H1 (cell line): ENCODE data around the gene PF4V1. TPM values are rescaled to one million over a fixed set of nuclear protein-coding genes. Genes with fewer than 3 reads are reported as not detected.
A peak's percentile ranks its signal among the peaks of the same experiment; 100 is the strongest.

Source experiments
- CTCF ChIA-PET: fragments of 300-600 bp; sonication (Branson Sonifier 250); formaldehyde crosslinking; loops from one replicate; lab custom pipeline; 2021; ENCODE audit not compliant: partially characterized antibody; lab: Charles Lee
- POLR2A ChIA-PET: fragments of 300-600 bp; sonication (Branson Sonifier 250); formaldehyde crosslinking; loops from one replicate; lab custom pipeline; 2021; ENCODE audit warnings: inconsistent platforms; ENCODE audit not compliant: partially characterized antibody; lab: Charles Lee
- DNase-seq, 2 experiments: peaks; one replicate each; pipeline versions ENCODE4 v3.0.0 to v3.0.0-alpha.2; 2010 to 2022; ENCODE audit warnings: low spot score in 2 of 2, low read depth in 1 of 2, mixed read lengths in 1 of 2
- FAIRE-seq: peaks from 2 replicates; lab custom pipeline; 2011; peaks lifted over from hg19 to GRCh38; lab: Jason Lieb, UNC
- H2AFZ ChIP-seq: 2 replicates; pipeline ENCODE4 v1.8.1; 2012; ENCODE audit warnings: low read length, inconsistent platforms
- H2AK5ac ChIP-seq: 2 replicates; pipeline ENCODE4 v1.6.1; 2013; ENCODE audit warnings: low read depth, low read length
- H2BK120ac ChIP-seq: replicated peaks from 2 replicates; pipeline ENCODE3; 2013; ENCODE audit warnings: low read depth, low read length, inconsistent platforms
- H2BK12ac ChIP-seq: 2 replicates; pipeline ENCODE4 v1.6.1; 2013; ENCODE audit warnings: low read depth, low read length
- H2BK15ac ChIP-seq: 2 replicates; pipeline ENCODE4 v1.6.1; 2013; ENCODE audit warnings: low read length
- H2BK20ac ChIP-seq: 2 replicates; pipeline ENCODE4 v1.6.1; 2013; ENCODE audit warnings: low read length
- H2BK5ac ChIP-seq: 2 replicates; pipeline ENCODE4 v1.6.1; 2013; ENCODE audit warnings: low read depth, low read length
- H3K14ac ChIP-seq: 2 replicates; pipeline ENCODE4 v1.6.1; 2013; ENCODE audit warnings: inconsistent platforms; ENCODE audit not compliant: insufficient read length
- H3K18ac ChIP-seq: 2 replicates; pipeline ENCODE4 v1.6.1; 2013; ENCODE audit warnings: low read length; ENCODE audit errors: extremely low read depth
- H3K23ac ChIP-seq: 2 replicates; pipeline ENCODE4 v1.6.1; 2013; ENCODE audit warnings: inconsistent platforms; ENCODE audit not compliant: insufficient read length
- H3K23me2 ChIP-seq: 2 replicates; pipeline ENCODE4 v1.6.1; 2013; ENCODE audit warnings: low read depth, low read length
- H3K27ac ChIP-seq: 2 replicates; pipeline ENCODE4 v1.6.1; 2011; ENCODE audit warnings: low read depth, low read length, inconsistent platforms
- H3K27me3 ChIP-seq, 4 experiments: replicated peaks in 1 of 4; 1 replicate in 1 of 4; 2 replicates in 3 of 4; pipeline versions ENCODE4 v1.6.1 to v1.8.1; 2011 to 2013; ENCODE audit warnings: low read length in 3 of 4, mild to moderate bottlenecking in 3 of 4, inconsistent platforms in 2 of 4, mixed read lengths in 2 of 4, moderate library complexity in 1 of 4; ENCODE audit not compliant: control insufficient read depth in 3 of 4, insufficient read depth in 3 of 4; ENCODE audit errors: extremely low read depth in 1 of 4
- H3K36me3 ChIP-seq, 4 experiments: 2 replicates each; pipeline versions ENCODE4 v1.6.1 to v1.8.1; 2011 to 2013; ENCODE audit warnings: mild to moderate bottlenecking in 4 of 4, low read length in 3 of 4, moderate library complexity in 2 of 4, control low read depth in 1 of 4, inconsistent platforms in 1 of 4; ENCODE audit not compliant: insufficient read depth in 4 of 4, control insufficient read depth in 2 of 4
- H3K4ac ChIP-seq: replicated peaks from 2 replicates; pipeline ENCODE3; 2013; ENCODE audit warnings: low read length, low read depth, mixed read lengths, inconsistent platforms; ENCODE audit not compliant: insufficient read length
- H3K4me1 ChIP-seq, 4 experiments: replicated peaks in 1 of 4; 1 replicate in 1 of 4; 2 replicates in 3 of 4; pipeline versions ENCODE4 v1.6.1 to v1.8.1; 2011 to 2013; ENCODE audit warnings: low read length in 3 of 4, inconsistent platforms in 2 of 4, mixed read lengths in 1 of 4; ENCODE audit not compliant: insufficient read depth in 4 of 4, control insufficient read depth in 3 of 4
- H3K4me2 ChIP-seq, 2 experiments: 2 replicates each; pipeline versions ENCODE4 v1.6.1 to v1.8.1; 2011 to 2013; ENCODE audit warnings: low read depth in 2 of 2, low read length in 2 of 2, control low read depth in 1 of 2, inconsistent platforms in 1 of 2, mild to moderate bottlenecking in 1 of 2; ENCODE audit not compliant: insufficient read depth in 1 of 2
- H3K4me3 ChIP-seq, 4 experiments: fragments of 200-600, 300-600 bp in 1 of 4; sonication (generic), shearing (Covaris generic), sonication (Bioruptor Twin) in 1 of 4; 2 replicates each; pipeline versions ENCODE4 v1.5.1 to v1.8.1; 2011 to 2016; ENCODE audit warnings: low read length in 4 of 4, low read depth in 3 of 4, control low read depth in 2 of 4, inconsistent platforms in 2 of 4, mild to moderate bottlenecking in 2 of 4, mixed read lengths in 1 of 4, moderate library complexity in 1 of 4; ENCODE audit not compliant: insufficient read depth in 2 of 4; ENCODE audit errors: extremely low read depth in 1 of 4
- H3K56ac ChIP-seq: replicated peaks from 2 replicates; pipeline ENCODE3; 2013; ENCODE audit warnings: low read depth, mild to moderate bottlenecking, mixed read lengths, low read length, inconsistent platforms; ENCODE audit not compliant: insufficient read length
- H3K79me1 ChIP-seq: 2 replicates; pipeline ENCODE4 v1.6.1; 2013; ENCODE audit warnings: low read depth, low read length, control low read depth
- H3K79me2 ChIP-seq, 2 experiments: 2 replicates each; pipeline versions ENCODE4 v1.6.1 to v1.8.1; 2012 to 2013; ENCODE audit warnings: low read length in 2 of 2, mild to moderate bottlenecking in 2 of 2, inconsistent platforms in 1 of 2; ENCODE audit not compliant: insufficient read depth in 2 of 2, control insufficient read depth in 1 of 2
- H3K9ac ChIP-seq, 4 experiments: replicated peaks in 1 of 4; 1 replicate in 1 of 4; 2 replicates in 3 of 4; pipeline versions ENCODE4 v1.6.1 to v1.8.1; 2011 to 2013; ENCODE audit warnings: low read depth in 3 of 4, low read length in 3 of 4, control low read depth in 2 of 4, mild to moderate bottlenecking in 2 of 4, moderate library complexity in 2 of 4, inconsistent platforms in 1 of 4; ENCODE audit errors: extremely low read depth in 1 of 4
- H3K9me3 ChIP-seq, 2 experiments: 2 replicates each; pipeline versions ENCODE4 v1.6.1 to v1.8.1; 2012 to 2013; ENCODE audit warnings: mild to moderate bottlenecking in 2 of 2, moderate library complexity in 2 of 2, control low read depth in 1 of 2, inconsistent platforms in 1 of 2, low read depth in 1 of 2, low read length in 1 of 2, mixed read lengths in 1 of 2; ENCODE audit not compliant: insufficient read depth in 2 of 2
- H4K20me1 ChIP-seq, 2 experiments: replicated peaks in 1 of 2; 2 replicates each; pipeline versions ENCODE3 to v1.8.1; 2011 to 2013; ENCODE audit warnings: inconsistent platforms in 2 of 2, low read length in 2 of 2, mild to moderate bottlenecking in 1 of 2; ENCODE audit not compliant: insufficient read depth in 2 of 2, control insufficient read depth in 1 of 2
- H4K5ac ChIP-seq: 2 replicates; pipeline ENCODE4 v1.6.1; 2013; ENCODE audit warnings: low read length, low read depth, mixed read lengths, inconsistent platforms; ENCODE audit not compliant: insufficient read length
- H4K8ac ChIP-seq: 2 replicates; pipeline ENCODE4 v1.8.0; 2013; ENCODE audit warnings: mild to moderate bottlenecking, moderate library complexity, low read length, inconsistent platforms; ENCODE audit not compliant: insufficient read depth; ENCODE audit errors: extremely low read depth
- H4K91ac ChIP-seq: replicated peaks from 2 replicates; pipeline ENCODE3; 2013; ENCODE audit warnings: low read length, mixed read lengths, inconsistent platforms; ENCODE audit not compliant: insufficient read length
- BRCA1 ChIP-seq: IDR thresholded peaks from 2 replicates; pipeline ENCODE4 v1.6.1; 2012; ENCODE audit warnings: low read depth, low read length, improper control_type of control experiment
- CREB1 ChIP-seq: IDR thresholded peaks from 2 replicates; pipeline ENCODE4 v1.6.1; 2012; ENCODE audit warnings: inconsistent platforms
- CTBP2 ChIP-seq: IDR thresholded peaks from 2 replicates; pipeline ENCODE4 v1.7.0; 2011; ENCODE audit warnings: borderline replicate concordance, mild to moderate bottlenecking, moderate library complexity, mixed read lengths, low read length; ENCODE audit not compliant: insufficient read depth, insufficient read length
- HDAC6 ChIP-seq: IDR thresholded peaks from one replicate; pipeline ENCODE4 v1.7.1; 2012; ENCODE audit warnings: low read depth, mild to moderate bottlenecking, inconsistent platforms, low read length, moderate library complexity
- JUND ChIP-seq: IDR thresholded peaks from 2 replicates; pipeline ENCODE4 v1.6.1; 2011; ENCODE audit warnings: mild to moderate bottlenecking, improper control_type of control experiment, low read length
- KDM4A ChIP-seq: IDR thresholded peaks from one replicate; pipeline ENCODE4 v1.7.1; 2012; ENCODE audit warnings: low read depth, mild to moderate bottlenecking, moderate library complexity, low read length, inconsistent platforms; ENCODE audit not compliant: severe bottlenecking
- POLR2A ChIP-seq, 2 experiments: IDR thresholded peaks; 1 replicate in 1 of 2; 2 replicates in 1 of 2; pipeline ENCODE4 v1.6.1; 2011; ENCODE audit warnings: low read depth in 2 of 2, low read length in 2 of 2, mild to moderate bottlenecking in 2 of 2; ENCODE audit errors: control extremely low read depth in 1 of 2
- POLR2AphosphoS5 ChIP-seq: IDR thresholded peaks from 2 replicates; pipeline ENCODE4 v1.6.1; 2011; ENCODE audit warnings: low read depth, low read length
- RBBP5 ChIP-seq: IDR thresholded peaks from 2 replicates; pipeline ENCODE4 v1.7.1; 2012; ENCODE audit warnings: low read depth, mild to moderate bottlenecking, inconsistent platforms, low read length, moderate library complexity, borderline replicate concordance
- SP2 ChIP-seq: IDR thresholded peaks from 2 replicates; pipeline ENCODE4 v1.6.1; 2012; ENCODE audit warnings: mild to moderate bottlenecking, low read length, inconsistent platforms
- SP4 ChIP-seq: IDR thresholded peaks from 2 replicates; pipeline ENCODE4 v1.6.1; 2012; ENCODE audit warnings: low read length, inconsistent platforms
- SRF ChIP-seq: IDR thresholded peaks from 2 replicates; pipeline ENCODE4 v1.6.1; 2011; ENCODE audit warnings: mild to moderate bottlenecking, low read depth, low read length, moderate library complexity
- WGBS, 2 experiments: shearing (Covaris generic) in 1 of 2; methylation state at CpG; one replicate each; pipeline versions ENCODE4 v1.1.6 to v1.1.7; 2013 to 2015; ENCODE audit warnings: low lambda C conversion rate in 2 of 2, mixed read lengths in 2 of 2, inconsistent platforms in 1 of 2, low coverage in 1 of 2, missing lambda C conversion rate in 1 of 2; ENCODE audit not compliant: insufficient replicate concordance in 2 of 2, insufficient coverage in 1 of 2, insufficient read length in 1 of 2; ENCODE audit errors: extremely low coverage in 1 of 2, missing lambda C conversion rate in 1 of 2; 5-methylcytosine and 5-hydroxymethylcytosine counted together
- polyA plus RNA-seq, 7 experiments: library from polyadenylated mRNA; depleted of rRNA in 3 of 7; stranded (reverse) in 5 of 7; unstranded in 2 of 7; fragments of >200 nt in 5 of 7; fragments of 200-250 nt in 2 of 7; gene quantifications; 1 replicate in 5 of 7; 2 replicates in 1 of 7; 4 replicates in 1 of 7; pipeline versions ENCODE4 v1.2.1 to v1.2.3, GENCODE V29; 2011 to 2013; ENCODE audit warnings: missing spikeins in 2 of 7, mixed read lengths in 2 of 7
- total RNA-seq: library from RNA; stranded (reverse); fragmentation: NEBNext Ultra II Directional; extraction: Animal tissue kit (Norgen Biotek cat#: 25700); gene quantifications from 2 replicates; pipeline ENCODE4 v1.2.1, GENCODE V29; 2021

The PF4V1 gene
- total and polyA plus RNA-seq, 2 of the 8 experiments (the other 6 are each of a cell fraction or from before 2014, with no cell fraction given), result not detected

DNA sequence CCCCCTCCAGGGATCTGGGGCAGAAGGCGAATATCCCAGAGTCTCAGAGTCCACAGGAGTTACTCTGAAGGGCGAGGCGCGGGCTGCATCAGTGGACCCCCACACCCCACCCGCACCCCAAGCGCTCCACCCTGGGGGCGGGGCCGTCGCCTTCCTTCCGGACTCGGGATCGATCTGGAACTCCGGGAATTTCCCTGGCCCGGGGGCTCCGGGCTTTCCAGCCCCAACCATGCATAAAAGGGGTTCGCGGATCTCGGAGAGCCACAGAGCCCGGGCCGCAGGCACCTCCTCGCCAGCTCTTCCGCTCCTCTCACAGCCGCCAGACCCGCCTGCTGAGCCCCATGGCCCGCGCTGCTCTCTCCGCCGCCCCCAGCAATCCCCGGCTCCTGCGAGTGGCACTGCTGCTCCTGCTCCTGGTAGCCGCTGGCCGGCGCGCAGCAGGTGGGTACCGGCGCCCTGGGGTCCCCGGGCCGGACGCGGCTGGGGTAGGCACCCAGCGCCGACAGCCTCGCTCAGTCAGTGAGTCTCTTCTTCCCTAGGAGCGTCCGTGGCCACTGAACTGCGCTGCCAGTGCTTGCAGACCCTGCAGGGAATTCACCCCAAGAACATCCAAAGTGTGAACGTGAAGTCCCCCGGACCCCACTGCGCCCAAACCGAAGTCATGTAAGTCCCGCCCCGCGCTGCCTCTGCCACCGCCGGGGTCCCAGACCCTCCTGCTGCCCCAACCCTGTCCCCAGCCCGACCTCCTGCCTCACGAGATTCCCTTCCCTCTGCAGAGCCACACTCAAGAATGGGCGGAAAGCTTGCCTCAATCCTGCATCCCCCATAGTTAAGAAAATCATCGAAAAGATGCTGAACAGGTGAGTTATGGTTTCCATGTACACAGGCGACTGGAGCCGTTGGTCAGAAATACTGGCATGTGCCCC is 16.3 kb downstream of the PF4V1 start, which contains the start of gene CXCL1:
TSS of gene CXCL1 (plus strand) at position 264 of the 926 bp plus-strand sequence. CDS start at position 342, 78 bp downstream.
- H3K18ac ChIP-seq, result peak within 1 kb of the TSS; percentile 55; the same call in 1 of the 2 replicates
- no peak for FAIRE-seq
- TF ChIP-seq KDM4A (peak; percentile 93), SRF (no peak), JUND (no peak), POLR2AphosphoS5 (peak; percentile 42; the same call in 1 of the 2 replicates), POLR2A (IDR thresholded peaks at IDR 0.05; ENCODE audit: control extremely low read depth in 1 of 2, low read depth in 2 of 2, low read length in 2 of 2) (no peak), SP4 (no peak), RBBP5 (no peak), CREB1 (no peak), BRCA1 (no peak), HDAC6 (no peak), CTBP2 (no peak), SP2 (no peak)

More for the DNA sequence above, 16.3 kb downstream of the PF4V1 start, which contains the start of gene CXCL1:
- Histone ChIP-seq H3K9me3 (no peaks in the 10 kb centered on the region), H2BK15ac (peak within 1 kb of the TSS; percentile 13; the same call in 1 of the 2 replicates), H3K9ac (peak within 1 kb of the TSS in 1 of 4 experiments; percentile 40; a peak in 1 of 7 replicates), H4K20me1 (no peaks in the 10 kb centered on the region), H3K56ac (no peak within 1 kb of the TSS), H3K4me3 (peak within 1 kb of the TSS; percentile 30 to 76 (median 57)), H2BK5ac (no peak within 1 kb of the TSS; the same call in 1 of the 2 replicates), H3K4me1 (peaks cover 0 to 4% (median 2%) of the 10 kb centered on the region in 4 experiments; a peak in 3 of 7 replicates), H2BK12ac (peak within 1 kb of the TSS; percentile 82; the same call in 1 of the 2 replicates), H2AFZ (peak within 1 kb of the TSS; percentile 89), H3K36me3 (no peaks in the 10 kb centered on the region), H3K27me3 (peaks cover 0 to 22% (median 11%) of the 10 kb centered on the region in 4 experiments; a peak in 6 of 7 replicates), H3K23ac (no peak within 1 kb of the TSS), H2BK120ac (no peak within 1 kb of the TSS), H3K4me2 (peak within 1 kb of the TSS; percentile 70 to 92), H3K23me2 (peaks cover 5% of the 10 kb centered on the region; the same call in 1 of the 2 replicates), H3K79me2 (no peaks in the 10 kb centered on the region), H3K79me1 (no peaks in the 10 kb centered on the region), H3K4ac (no peak within 1 kb of the TSS), H4K8ac (peak within 1 kb of the TSS; percentile 82), H4K91ac (no peak within 1 kb of the TSS), H4K5ac (no peak within 1 kb of the TSS), H2AK5ac (no peak within 1 kb of the TSS), H3K27ac (no peak within 1 kb of the TSS), H2BK20ac (no peak within 1 kb of the TSS), H3K14ac (no peak within 1 kb of the TSS)
- ChIA-PET CTCF (interaction anchor here (0.6 to 3.2 kb wide), 7 partner anchors 16 to 300 kb away, joined by 3 to 19 read pairs (median 3); partner anchors contain the start of gene PF4V1), POLR2A (interaction anchor here (0.9 to 1.5 kb wide), 2 partner anchors 10 to 24 kb away, joined by 3 to 4 read pairs; no protein-coding TSS in a partner anchor)
- DNase-seq, result peak in 1 of 2 experiments; percentile 70
- 11% methylated on average over 44 of the region's 61 CpGs; no CpG with 5 or more reads in 1 of the 2 experiments for WGBS, 2 experiments
